Raji (cell line): ENCODE measurements around the gene GAS6.

ENCODE experiments used
- POLR2A ChIP-seq: IDR thresholded peaks from 2 replicates; pipeline ENCODE4 v1.6.1; 2011; ENCODE audit warnings: low read depth, low read length, control low read depth; ENCODE audit not compliant: insufficient read depth

The GAS6 gene

GRCh38 chr13:113815151-113816058 is 48.5 kb downstream of the GAS6 start:
- TF ChIP-seq POLR2A, result peak; percentile 69

GRCh38 chr13:113814435-113814821 is 49.4 kb downstream of the GAS6 start:
- no peak for TF ChIP-seq POLR2A

- no peak for TF ChIP-seq POLR2A
Observed at GRCh38 chr13:113813749-113814434, 50.0 kb downstream of the GAS6 start.

- no peak for TF ChIP-seq POLR2A
Observed at GRCh38 chr13:113813070-113813748, 50.7 kb downstream of the GAS6 start.

DNA sequence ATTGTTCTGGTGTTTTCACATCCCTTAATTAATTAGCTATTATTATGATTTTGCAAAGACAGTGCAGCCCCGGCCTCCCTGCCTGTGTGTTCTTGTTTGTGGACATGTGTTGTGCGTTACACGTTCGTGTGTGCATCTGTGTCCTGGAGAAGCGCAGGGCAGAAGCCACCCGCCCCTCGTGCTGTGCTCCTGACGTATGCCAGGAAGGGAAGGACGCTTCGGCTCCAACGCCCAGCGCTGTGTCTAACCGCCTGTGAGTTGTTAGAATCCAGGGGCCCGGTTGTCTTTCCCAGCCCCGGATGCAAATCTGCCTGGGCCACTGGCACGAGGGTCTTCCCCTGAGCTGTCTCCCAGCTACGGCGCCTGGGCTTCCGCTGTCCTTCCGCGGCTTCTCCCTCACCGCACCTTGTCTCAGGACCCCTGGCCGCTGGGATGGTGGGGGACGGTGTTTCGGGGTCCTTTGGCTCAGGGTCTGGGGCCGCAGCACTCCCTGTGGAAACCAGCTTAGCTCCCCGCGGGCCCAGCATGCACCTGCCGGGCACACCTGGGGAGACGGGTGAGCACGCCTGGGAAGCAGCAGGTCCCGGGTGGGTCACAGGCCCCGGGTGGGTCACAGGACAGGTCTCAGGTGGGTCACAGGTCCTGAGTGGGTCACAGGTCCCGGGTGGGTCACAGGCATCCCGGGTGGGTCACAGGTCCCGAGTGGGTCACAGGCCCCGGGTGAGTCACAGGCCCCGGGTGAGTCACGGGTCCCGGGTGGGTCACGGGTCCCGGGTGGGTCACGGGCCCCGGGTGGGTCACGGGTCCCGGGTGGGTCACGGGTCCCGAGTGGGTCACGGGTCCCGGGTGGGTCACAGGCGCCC is 51.5 kb downstream of the GAS6 start:
- TF ChIP-seq POLR2A, result no peak

- no peak for TF ChIP-seq POLR2A
Observed at GRCh38 chr13:113811081-113811928, 52.6 kb downstream of the GAS6 start.

DNA sequence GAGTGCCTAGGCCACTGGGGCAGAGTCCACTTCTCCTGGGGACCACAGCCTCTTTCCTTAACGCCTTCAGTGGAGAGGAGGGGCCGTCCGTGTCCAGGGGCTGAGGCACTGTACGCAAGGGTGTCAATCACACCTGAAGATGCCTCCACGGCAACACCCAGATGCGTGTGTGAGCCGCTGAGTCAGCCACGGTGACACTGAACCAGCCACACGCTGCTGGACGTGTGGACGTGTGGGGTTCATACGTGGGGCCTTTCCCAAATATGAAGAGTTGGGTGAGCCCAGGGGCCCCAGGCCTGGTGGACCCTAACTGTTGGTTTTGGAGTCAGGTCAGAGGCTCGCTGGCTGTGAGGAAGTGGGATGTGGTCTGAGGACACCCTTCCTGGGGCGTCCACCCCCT is 53.2 kb downstream of the GAS6 start:
- TF ChIP-seq POLR2A, result no peak

- TF ChIP-seq POLR2A, result no peak
Observed at GRCh38 chr13:113809934-113810333, 53.9 kb downstream of the GAS6 start.

DNA sequence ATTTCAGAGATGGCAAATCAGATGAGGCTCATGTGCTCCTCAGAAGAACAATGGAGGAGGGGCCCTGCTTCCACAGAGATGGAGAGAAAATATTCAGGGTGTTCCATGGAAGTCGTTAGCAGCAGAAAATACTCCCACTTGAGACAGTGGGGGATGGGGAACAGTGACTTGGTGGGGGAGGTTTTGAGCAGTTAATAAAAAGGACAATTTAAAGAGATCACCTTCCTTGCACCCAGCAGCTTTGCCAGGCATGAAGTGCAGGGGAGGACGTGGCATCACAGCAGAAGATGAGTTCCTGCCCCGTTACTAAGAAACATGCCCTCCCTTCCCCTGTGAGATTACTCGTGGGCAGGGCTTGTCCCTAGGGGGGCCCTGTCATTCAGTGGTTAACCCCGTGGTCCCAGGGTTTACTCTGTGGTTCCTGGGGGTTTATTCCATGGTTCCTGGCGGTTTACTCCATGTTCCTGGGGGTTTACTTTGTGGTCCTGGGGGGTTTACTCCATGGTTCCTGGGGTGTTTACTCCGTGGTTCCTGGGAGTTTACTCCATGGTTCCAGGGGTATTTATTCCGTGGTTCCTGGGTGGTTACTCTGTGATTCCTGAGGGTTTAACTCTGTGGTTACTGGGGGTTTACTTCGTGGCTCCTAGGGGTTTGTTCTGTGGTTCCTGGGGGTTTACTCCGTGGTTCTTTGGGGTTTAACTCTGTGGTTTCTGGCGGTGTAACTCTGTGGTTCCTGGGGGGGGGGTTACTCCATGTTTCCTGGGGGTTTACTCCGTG is 55.6 kb downstream of the GAS6 start:
- no peak for TF ChIP-seq POLR2A

- no peak for TF ChIP-seq POLR2A
Observed at GRCh38 chr13:113806526-113806925, 57.4 kb downstream of the GAS6 start.

- TF ChIP-seq POLR2A, result no peak
Observed at GRCh38 chr13:113806104-113806471, 57.8 kb downstream of the GAS6 start.

DNA sequence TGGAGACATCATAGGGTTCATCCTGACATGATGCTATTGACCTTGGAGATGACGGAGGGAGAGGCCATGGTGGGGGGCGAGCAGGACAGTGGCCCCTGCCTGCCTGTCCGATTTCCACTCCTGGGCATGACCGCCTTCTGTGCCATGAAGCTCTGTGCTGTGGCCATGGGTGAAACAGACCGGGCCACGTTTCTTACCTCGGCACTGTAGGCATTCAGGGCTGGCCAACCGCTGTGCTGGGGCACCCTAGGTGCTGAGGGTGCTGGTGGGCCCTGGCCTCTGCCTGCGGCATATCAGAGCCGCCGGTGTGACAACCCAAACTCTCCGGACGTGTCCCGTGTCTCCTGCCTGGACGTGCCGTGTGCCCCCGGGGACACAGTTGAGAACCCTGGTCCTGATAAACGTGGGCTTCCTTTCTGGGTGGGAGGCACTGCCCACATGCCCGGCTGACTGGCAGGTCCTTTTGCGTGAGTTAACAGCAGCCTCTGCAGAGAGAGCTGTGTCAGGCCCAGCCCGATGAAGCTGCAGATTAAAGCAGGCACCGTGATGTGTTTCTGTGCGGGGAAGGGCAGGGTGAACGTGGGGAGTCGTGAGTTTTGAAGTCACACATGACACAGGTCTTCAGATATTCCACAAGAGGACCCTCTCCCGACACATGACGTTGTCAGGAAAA is 58.3 kb downstream of the GAS6 start:
- TF ChIP-seq POLR2A, result no peak
